Suprapubic skin (tissue), 4 donors: ENCODE measurements around the gene NHSL1. TPM values are rescaled to one million over a fixed set of nuclear protein-coding genes. Genes with fewer than 3 reads are reported as not detected.

Experiments used
- DNase-seq, 2 donors: peaks; one replicate each; pipeline ENCODE4 v3.0.0-alpha.2; 2019; ENCODE audit warnings: low spot score in 2 of 2
- H3K27ac ChIP-seq: fragments of 200-600 bp; sonication (generic); one replicate; pipeline ENCODE4 v1.5.1; 2019
- H3K27me3 ChIP-seq: fragments of 200-600 bp; sonication (generic); one replicate; pipeline ENCODE4 v1.5.1; 2019
- H3K36me3 ChIP-seq: fragments of 200-600 bp; sonication (generic); one replicate; pipeline ENCODE4 v1.5.1; 2019
- H3K4me1 ChIP-seq: fragments of 200-600 bp; sonication (generic); one replicate; pipeline ENCODE4 v1.5.1; 2019
- H3K4me3 ChIP-seq: fragments of 200-600 bp; sonication (generic); one replicate; pipeline ENCODE4 v1.5.1; 2019; ENCODE audit warnings: mild to moderate bottlenecking
- H3K9me3 ChIP-seq: fragments of 200-600 bp; sonication (generic); one replicate; pipeline ENCODE4 v1.5.1; 2019
- EP300 ChIP-seq: sonication (generic); formaldehyde crosslinking; IDR thresholded peaks from one replicate; pipeline ENCODE4 v1.6.1; 2017; ENCODE audit warnings: antibody characterized with exemption
- POLR2A ChIP-seq, 2 donors: fragments of 450-650 bp; IDR thresholded peaks; one replicate each; pipeline ENCODE4 v1.6.1; 2017; ENCODE audit warnings: antibody characterized with exemption in 2 of 2, mild to moderate bottlenecking in 2 of 2, moderate library complexity in 2 of 2
- POLR2AphosphoS5 ChIP-seq, 3 donors: sonication (generic); formaldehyde crosslinking; IDR thresholded peaks; one replicate each; pipeline ENCODE4 v1.6.1; 2017; ENCODE audit warnings: antibody characterized with exemption in 3 of 3
- WGBS: methylation state at CpG from one replicate; pipeline ENCODE4 v1.1.5; 2018; 5-methylcytosine and 5-hydroxymethylcytosine counted together
- total RNA-seq, 4 donors: library from RNA; depleted of rRNA; stranded (reverse); fragments of >200 nt; gene quantifications; one replicate each; pipeline ENCODE4 v1.1.0, GENCODE V29; 2016
- TF ChIP-seq, protein P1 (sequence below), 2 donors: fragments of 200-600 bp in 1 of 2; fragments of 450-650 bp in 1 of 2; sonication (generic) in 1 of 2; IDR thresholded peaks; one replicate each; pipeline ENCODE4 v1.5.1; 2016 to 2019; ENCODE audit warnings: antibody characterized with exemption in 2 of 2, mild to moderate bottlenecking in 1 of 2, moderate library complexity in 1 of 2

NHSL1 gene
- total RNA-seq, 4 donors from 2014 or later = 62.6 to 105 (median 79.8) TPM

DNA sequence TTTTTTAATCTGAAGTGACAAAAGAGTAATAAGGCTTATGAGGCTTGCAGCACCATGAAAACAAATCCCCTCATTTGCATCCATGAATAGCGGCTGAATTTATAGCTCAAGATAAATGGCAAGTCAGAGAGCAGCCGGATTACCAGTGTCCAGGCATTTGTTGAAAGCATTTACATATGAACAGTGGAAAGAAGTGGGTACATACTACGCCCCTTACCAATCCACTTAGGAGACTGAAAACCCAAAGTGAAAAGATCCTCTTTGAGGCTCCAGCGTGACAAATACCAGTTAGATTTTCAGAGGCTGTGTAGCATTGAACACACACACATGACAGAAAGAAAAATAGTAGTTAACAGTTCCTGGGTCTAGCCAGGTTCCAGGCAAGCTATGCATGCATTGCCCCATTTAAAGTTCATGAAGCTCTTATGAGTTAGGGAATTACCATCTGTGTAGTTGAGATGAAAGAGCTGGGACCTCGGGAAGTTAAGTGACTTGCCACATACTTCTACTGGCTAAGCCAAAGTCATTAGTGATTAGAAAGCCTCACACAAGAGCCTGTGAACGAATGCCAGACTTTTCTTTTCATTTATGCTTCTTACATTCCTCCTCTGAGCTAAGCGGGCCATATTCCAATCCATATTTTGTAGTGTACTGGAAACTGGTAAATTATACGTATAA lies 28.3 kb upstream of the NHSL1 start:
- DNase-seq = no peak
- H3K36me3 ChIP-seq = no peaks in the 10 kb centered on the region
- WGBS = 73% methylated on average over 8 of the region's 8 CpGs
- TF ChIP-seq, protein P1, sequence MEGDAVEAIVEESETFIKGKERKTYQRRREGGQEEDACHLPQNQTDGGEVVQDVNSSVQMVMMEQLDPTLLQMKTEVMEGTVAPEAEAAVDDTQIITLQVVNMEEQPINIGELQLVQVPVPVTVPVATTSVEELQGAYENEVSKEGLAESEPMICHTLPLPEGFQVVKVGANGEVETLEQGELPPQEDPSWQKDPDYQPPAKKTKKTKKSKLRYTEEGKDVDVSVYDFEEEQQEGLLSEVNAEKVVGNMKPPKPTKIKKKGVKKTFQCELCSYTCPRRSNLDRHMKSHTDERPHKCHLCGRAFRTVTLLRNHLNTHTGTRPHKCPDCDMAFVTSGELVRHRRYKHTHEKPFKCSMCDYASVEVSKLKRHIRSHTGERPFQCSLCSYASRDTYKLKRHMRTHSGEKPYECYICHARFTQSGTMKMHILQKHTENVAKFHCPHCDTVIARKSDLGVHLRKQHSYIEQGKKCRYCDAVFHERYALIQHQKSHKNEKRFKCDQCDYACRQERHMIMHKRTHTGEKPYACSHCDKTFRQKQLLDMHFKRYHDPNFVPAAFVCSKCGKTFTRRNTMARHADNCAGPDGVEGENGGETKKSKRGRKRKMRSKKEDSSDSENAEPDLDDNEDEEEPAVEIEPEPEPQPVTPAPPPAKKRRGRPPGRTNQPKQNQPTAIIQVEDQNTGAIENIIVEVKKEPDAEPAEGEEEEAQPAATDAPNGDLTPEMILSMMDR (IDR thresholded peaks at IDR 0.05) = no peak
- TF ChIP-seq EP300 (no peak), POLR2AphosphoS5 (IDR thresholded peaks at IDR 0.05) (no peak), POLR2A (IDR thresholded peaks at IDR 0.05) (no peak)
- H3K9me3 ChIP-seq = no peaks in the 10 kb centered on the region
- H3K27ac ChIP-seq = no peak overlapping the region
- no peaks in the 10 kb centered on the region for H3K27me3 ChIP-seq
- no peaks in the 10 kb centered on the region for H3K4me1 ChIP-seq
- H3K4me3 ChIP-seq = no peak overlapping the region

DNA sequence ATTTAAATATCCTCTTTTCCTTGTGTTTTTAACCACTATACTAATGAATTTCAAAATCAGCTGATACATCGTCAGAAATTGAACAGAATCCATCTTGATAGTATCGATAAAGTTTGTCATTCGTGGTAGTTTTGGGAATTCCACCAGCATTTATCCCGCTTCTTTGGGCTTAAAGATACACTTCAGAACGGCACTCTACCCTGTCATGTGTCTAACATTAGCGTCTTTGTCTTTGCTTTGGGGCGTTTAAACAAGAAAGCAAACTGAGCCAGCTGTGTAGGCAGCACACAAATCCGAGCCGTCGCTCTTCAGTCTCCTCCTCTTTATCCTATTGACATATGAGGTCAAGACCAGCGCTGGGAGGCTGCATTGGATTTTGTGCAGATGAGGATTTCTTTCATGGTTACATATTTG lies 27.5 kb upstream of the NHSL1 start:
- Histone ChIP-seq H3K4me3 (no peak overlapping the region), H3K4me1 (no peaks in the 10 kb centered on the region), H3K27ac (no peak overlapping the region), H3K9me3 (no peaks in the 10 kb centered on the region), H3K36me3 (no peaks in the 10 kb centered on the region), H3K27me3 (no peaks in the 10 kb centered on the region)
- TF ChIP-seq POLR2A (IDR thresholded peaks at IDR 0.05) (no peak), EP300 (no peak), POLR2AphosphoS5 (IDR thresholded peaks at IDR 0.05) (no peak)
- TF ChIP-seq, protein P1 (IDR thresholded peaks at IDR 0.05) = no peak
- 46% methylated on average over 11 of the region's 11 CpGs for WGBS
- no peak for DNase-seq

DNA sequence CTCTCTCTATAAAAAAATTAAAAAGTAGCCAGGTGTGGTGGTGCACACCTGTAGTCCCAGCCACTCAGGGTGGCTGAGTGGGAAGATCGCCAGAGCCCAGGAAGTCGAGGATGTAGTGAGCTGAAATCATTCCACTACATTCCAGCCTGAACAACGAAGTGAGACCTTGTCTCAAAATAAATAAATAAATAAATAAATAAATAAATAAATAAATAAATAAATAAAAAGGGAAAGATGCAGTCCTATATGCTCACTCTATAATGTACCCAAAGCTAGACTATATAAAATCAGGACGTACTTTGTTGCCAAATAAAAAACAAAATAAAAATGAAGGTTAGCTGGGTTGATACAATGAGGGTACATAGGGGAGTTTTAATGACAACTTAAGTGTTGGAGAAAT lies 26.1 kb upstream of the NHSL1 start:
- Histone ChIP-seq H3K9me3 (no peaks in the 10 kb centered on the region), H3K27ac (no peak overlapping the region), H3K36me3 (no peaks in the 10 kb centered on the region), H3K4me3 (no peak overlapping the region), H3K4me1 (no peaks in the 10 kb centered on the region), H3K27me3 (no peaks in the 10 kb centered on the region)
- no peak for DNase-seq
- 85% methylated on average over 4 of the region's 4 CpGs for WGBS
- TF ChIP-seq, protein P1 (IDR thresholded peaks at IDR 0.05) = no peak
- no peak for TF ChIP-seq POLR2AphosphoS5 (IDR thresholded peaks at IDR 0.05)
- no peak for TF ChIP-seq EP300
- TF ChIP-seq POLR2A (IDR thresholded peaks at IDR 0.05) = no peak

DNA sequence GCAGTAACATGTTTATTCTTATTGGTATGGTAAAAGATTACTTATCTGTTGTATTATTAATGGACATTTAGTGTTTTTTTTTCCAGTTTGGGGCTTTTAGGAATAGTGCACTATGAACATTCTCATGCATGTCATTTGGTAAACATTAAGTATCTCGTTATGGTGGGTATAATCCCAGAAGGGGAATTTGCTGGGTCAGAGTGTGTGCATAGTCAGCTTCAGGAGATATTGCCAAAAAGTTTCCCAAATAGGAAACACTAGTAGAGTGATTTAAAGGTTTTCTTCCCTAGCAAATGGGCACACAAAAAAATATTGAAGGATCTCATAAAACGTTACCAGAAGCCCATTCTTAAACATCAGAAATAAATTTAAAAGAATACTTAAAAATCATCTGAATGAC lies 25.2 kb upstream of the NHSL1 start:
- Histone ChIP-seq H3K27me3 (no peaks in the 10 kb centered on the region), H3K4me1 (no peaks in the 10 kb centered on the region), H3K9me3 (no peaks in the 10 kb centered on the region), H3K36me3 (no peaks in the 10 kb centered on the region), H3K4me3 (no peak overlapping the region), H3K27ac (no peak overlapping the region)
- TF ChIP-seq POLR2A (IDR thresholded peaks at IDR 0.05) (no peak), POLR2AphosphoS5 (IDR thresholded peaks at IDR 0.05) (no peak), EP300 (no peak)
- TF ChIP-seq, protein P1 (IDR thresholded peaks at IDR 0.05) = no peak
- WGBS = 43% methylated on average over 2 of the region's 2 CpGs
- no peak for DNase-seq

DNA sequence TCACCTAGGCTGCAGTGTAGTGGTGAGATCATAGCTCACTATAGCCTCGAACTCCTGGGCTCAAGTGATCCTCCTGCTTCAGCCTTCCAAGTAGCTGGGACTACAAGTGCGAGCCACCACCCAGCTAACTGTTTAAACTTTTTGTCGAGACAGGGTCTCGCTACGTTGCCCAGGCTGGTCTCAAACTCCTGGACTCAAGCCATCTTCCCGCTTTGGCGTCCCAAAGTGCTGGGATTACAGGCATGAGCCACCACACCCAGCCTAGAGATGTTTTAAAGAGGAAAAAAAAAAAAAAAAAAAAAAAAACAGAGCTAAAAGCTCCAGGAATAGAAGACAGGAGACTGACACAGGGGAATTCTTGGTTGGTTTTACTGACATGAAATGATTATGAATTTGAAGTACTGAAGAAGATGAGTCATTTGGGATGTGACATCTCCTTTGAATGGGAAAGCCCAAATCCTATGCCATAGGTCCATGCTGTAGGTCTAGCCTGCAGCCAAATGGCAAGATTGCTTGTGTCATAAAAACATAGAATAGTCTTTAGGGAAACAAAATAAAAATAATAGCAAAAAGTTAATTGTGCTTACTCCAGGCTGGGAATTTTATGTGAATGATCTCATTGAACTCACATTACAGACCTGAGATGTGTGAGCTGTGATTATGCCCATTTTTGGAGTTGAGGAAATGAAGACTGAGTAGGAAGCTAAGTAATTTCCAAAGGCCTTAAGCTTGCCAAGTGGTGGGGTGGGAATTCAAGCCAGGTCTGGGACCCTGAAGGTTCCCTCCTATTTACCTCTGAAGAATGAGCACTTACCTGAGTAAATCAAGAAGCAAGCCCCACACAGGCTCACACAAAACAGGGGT lies 24.3 kb upstream of the NHSL1 start:
- Histone ChIP-seq H3K4me3 (no peak overlapping the region), H3K9me3 (no peaks in the 10 kb centered on the region), H3K27me3 (no peaks in the 10 kb centered on the region), H3K4me1 (no peaks in the 10 kb centered on the region), H3K27ac (no peak overlapping the region), H3K36me3 (no peaks in the 10 kb centered on the region)
- 67% methylated on average over 7 of the region's 7 CpGs for WGBS
- no peak for DNase-seq
- TF ChIP-seq, protein P1 (IDR thresholded peaks at IDR 0.05) = no peak
- TF ChIP-seq EP300 = no peak
